ENCODE results near the gene C2CD2.

GRCh38 chr21:41875086-41875485 lies 78.7 kb downstream of the C2CD2 start:
- TF ChIP-seq POLR2A (IDR thresholded peaks at IDR 0.05; ENCODE audit: low read depth, low read length) = no peak
- TF ChIP-seq POLR2AphosphoS5 (IDR thresholded peaks at IDR 0.05; ENCODE audit: low read depth, low read length) = no peak
- TF ChIP-seq TAF1 (IDR thresholded peaks at IDR 0.05; ENCODE audit: low read depth, low read length) = no peak
- no peak for TF ChIP-seq POU2F2 (IDR thresholded peaks at IDR 0.05; ENCODE audit: low read depth, low read length)

Measured in GM12891 (cell line).